ENCODE measurements around the gene ARHGEF40.
"Not testable (repeated sequence)": the region's sequence is repeated elsewhere in the genome, so short reads cannot be mapped to it uniquely, and the experiment has no call there.

The ARHGEF40 gene

DNA sequence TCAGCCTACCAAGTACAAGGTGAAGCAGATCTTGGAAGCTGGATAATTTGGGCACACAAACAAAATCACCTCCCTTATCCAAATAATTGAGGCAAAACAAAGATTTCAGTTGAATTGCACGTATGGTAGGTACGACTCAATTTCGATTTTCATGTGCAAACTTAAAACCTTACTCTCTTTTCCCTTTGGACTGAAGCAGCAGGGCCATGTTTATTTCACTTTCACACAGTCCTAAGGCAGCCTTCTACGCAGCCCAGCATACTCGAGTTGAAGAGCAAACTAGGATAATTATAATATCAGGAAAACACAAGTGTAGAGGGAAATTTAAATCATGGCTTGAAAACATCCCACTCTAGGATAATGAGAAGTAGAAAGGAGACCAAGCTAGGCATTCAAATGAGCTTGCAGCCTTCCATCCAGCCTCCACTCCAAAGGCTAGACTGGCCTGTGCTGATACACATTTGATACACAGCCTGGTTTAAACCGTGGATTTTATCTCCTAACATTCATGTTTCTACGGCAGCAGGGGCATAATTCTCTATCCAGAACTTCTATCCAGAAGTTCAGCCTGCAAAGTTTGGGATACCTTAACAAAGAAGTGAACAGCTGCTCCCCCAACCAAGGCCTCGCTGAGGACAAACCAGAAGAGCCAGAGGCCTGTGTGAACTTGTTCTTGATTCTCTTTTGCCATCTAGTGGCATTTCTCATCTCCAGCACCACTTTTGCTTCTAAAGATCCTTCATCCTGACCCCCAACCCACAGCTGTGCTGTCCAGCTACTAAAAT lies 30.3 kb upstream of the ARHGEF40 start:
- DNase-seq (ENCODE audit: low spot score) = peak; percentile 75

DNA sequence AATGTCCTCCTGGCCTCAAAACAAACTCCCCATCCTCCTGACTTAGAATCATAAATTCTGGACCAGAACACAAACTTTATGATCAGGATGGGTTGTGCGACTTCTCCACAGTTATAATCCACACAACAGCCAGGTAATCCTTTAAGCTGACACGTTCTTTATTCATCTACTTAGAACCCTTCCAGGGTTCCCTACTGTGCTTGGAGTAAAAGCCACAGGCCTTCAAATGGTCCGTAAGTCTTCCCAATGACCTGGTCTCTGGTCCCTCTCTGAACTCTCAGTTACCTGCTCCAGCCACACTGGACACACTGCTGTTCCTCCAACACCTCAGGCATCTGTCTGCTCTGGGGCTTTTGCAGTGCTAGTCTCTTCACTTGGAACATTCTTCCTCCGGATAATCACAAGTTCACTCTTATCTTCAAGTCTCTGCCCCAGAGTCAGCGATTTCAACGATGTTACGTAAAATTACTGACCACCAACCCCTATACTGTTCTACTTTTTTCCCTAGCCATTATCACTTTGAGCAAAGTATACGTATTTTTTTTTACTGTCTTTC lies 29.7 kb upstream of the ARHGEF40 start:
- no peak for DNase-seq (ENCODE audit: low spot score)

DNA sequence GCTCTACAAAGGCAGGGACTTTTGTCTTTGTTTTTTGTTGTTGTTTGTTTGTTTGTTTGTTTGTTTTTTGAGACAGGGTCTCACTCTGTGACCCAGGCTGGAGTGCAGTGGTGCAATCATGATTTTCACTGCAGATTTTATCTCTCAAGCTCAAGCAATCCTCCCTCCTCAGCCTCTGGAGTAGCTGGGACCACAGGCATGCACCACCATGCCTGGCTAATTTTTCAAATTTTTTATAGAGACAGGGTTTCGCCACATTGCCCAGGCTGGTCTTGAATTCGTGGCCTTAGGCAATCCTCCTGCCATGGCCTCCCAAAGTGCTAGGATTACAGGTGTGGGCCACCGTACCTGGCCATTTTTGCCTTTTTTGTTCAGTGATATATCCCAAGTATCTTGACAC lies 29.2 kb upstream of the ARHGEF40 start:
- DNase-seq (ENCODE audit: low spot score) = not testable (repeated sequence)

DNA sequence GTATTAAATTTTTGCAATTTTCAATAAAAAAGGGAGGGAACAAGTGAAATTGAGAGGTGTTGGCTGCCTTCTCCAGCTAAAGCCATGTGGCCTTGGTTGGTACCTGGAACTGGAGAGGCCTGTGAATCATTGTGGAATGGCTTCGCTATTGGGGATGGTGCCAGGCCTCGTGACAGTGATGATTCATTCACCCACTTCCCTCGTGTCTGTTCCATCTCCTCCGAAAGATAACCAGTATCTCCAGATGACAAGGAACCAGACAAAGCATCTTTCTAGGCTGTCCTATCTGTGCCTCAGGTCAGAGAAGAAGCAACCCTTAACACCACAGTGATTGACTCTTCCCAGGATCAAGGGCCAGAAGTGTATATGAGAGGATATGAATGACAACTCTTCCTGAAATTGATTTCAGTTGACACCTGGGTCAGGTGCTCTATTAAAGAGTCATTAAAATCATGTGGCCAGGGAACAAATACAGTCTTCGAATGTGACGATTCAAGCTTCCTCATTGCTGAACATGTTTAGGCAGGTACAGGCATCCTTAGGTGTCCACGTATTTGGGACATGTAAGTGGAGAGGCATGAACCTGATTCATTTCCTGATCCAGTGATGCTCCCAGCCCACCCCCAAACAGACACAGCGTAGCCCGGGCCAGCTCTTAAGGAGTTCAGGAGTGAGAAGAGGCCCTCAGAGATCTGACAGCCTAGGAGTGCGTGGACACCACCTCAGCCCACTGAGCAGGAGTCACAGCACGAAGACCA lies 28.2 kb upstream of the ARHGEF40 start, which contains the start of gene RNASE7:
Gene RNASE7, plus strand, starts transcription at position 687 of the 758 bp plus-strand sequence. CDS start 631 bp downstream, outside the sequence.
- DNase-seq (ENCODE audit: low spot score) = peak; percentile 53

DNA sequence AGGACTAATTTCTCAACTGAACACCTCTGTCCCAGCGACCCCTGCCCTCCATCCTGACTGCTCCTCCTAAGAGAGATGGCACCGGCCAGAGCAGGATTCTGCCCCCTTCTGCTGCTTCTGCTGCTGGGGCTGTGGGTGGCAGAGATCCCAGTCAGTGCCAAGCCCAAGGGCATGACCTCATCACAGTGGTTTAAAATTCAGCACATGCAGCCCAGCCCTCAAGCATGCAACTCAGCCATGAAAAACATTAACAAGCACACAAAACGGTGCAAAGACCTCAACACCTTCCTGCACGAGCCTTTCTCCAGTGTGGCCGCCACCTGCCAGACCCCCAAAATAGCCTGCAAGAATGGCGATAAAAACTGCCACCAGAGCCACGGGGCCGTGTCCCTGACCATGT lies 27.2 kb upstream of the ARHGEF40 start:
- no peak for DNase-seq (ENCODE audit: low spot score)

DNA sequence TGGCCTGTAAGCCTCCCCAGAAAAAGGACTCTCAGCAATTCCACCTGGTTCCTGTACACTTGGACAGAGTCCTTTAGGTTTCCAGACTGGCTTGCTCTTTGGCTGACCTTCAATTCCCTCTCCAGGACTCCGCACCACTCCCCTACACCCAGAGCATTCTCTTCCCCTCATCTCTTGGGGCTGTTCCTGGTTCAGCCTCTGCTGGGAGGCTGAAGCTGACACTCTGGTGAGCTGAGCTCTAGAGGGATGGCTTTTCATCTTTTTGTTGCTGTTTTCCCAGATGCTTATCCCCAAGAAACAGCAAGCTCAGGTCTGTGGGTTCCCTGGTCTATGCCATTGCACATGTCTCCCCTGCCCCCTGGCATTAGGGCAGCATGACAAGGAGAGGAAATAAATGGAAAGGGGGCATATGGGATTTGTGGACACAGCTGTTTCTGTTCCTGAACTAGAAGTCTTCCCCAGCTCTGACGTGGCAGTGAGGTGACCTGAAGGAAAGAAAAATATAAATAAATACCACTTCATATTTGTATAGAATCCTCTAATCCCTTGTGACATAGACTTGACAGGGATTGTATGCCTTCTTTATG lies 26.6 kb upstream of the ARHGEF40 start:
- no peak for DNase-seq (ENCODE audit: low spot score)

DNA sequence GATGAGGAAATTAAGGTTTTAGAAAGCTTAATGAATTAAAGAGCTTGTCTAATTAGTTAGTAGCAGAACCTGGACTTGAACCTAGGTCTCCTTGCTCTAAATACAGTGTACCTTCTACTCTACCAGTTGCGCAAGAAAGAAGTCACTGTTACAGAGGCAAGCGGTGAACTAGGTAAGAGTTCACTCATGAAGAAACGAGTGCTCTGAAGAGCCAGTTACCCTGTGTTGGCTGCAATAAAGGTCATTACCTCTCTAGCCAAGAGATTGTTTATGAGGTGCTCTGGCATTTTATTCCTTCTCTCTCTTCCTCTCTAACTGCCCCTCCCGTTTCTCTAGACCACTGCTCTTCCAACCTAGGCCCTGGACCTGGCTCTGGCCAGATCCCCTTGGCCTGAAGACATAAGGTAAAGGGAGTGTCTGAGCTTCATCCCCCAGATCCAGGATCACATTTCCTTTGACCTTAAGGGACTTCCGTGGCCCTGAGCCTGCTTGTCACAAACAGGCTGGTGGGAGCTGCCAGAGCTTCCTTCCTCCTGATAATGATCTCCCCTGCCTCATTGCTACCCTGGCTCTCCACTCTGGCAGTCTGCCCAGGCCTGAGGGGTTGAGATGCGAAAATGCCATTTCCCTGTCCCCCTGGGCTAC lies 26.0 kb upstream of the ARHGEF40 start:
- DNase-seq (ENCODE audit: low spot score) = no peak

DNA sequence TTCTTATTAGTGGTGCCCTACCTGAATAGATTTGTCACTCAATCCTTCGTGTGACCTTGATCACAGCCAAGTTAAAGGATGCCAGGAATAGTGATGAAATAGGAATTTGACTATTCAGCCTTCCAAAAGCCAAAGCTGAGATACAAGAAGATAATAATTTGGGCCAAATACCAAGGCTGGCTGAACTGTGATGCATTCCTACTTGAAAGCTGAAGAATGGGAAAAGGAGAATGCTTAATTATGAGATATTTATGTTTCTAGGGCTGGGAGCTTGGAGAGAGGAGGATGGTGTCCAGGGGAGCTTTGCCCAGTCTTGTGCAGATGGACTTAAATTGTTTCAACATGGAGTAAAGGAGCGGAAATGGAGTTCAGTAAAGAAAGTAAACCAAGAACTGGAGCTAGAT lies 22.7 kb upstream of the ARHGEF40 start:
- DNase-seq (ENCODE audit: low spot score) = peak; percentile 79

DNA sequence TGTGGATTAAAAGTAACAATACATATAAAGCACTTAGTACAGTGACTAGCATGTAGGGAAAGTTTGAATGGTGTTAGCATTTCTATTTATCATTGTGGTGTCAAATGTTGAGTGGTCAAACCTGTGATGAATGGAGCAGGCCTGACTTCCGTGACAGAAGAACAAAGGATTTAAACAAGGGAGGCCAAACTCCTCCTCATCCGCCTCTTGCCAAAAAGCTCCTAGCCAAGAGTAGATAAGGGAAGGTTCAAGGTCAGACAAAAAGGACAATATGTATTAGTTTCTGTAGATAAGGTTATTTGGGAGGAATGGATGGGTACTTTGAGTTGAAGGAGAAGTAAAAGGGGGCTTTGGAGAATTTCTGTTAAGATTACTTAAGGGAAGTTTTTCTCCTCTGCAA lies 21.5 kb upstream of the ARHGEF40 start:
- no peak for DNase-seq (ENCODE audit: low spot score)

DNA sequence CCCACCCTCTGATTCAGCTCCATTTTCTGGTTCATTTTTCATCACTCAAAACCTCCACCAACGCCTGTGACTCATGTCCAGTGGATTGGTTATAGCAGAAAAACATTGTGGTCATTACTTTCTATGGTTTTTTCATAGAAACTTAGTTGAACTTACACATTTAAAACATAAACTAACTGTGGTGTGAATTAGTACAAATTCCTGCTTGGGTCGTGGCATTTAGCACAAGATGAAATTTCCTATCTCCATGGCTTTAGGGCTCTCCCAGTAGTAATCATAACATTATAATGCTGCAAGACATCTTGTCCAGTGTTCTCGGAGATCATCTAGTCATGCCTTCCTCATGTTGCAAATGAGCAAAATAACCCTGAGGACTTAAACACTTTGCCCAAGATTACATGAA lies 20.8 kb upstream of the ARHGEF40 start:
- peak; percentile 50 for DNase-seq (ENCODE audit: low spot score)

DNA sequence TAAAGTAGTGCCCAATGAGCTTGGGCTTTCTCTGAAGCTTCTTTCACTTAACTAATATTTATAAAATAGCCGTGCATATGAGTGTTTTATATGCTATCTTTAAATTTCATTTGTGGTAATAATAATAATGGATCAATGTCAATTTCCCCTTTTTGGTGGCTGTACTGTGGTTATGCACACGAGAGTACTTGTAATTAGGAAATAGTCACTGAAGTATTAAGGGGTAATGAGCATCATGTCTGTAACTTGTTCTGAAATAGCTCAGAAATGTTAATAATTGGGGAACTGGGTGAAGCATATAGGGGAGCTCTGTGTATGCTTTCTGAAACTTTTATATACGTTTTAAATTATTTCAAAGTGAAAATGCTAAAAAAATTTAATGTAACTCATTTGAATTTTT lies 19.5 kb upstream of the ARHGEF40 start:
- DNase-seq (ENCODE audit: low spot score) = no peak

DNA sequence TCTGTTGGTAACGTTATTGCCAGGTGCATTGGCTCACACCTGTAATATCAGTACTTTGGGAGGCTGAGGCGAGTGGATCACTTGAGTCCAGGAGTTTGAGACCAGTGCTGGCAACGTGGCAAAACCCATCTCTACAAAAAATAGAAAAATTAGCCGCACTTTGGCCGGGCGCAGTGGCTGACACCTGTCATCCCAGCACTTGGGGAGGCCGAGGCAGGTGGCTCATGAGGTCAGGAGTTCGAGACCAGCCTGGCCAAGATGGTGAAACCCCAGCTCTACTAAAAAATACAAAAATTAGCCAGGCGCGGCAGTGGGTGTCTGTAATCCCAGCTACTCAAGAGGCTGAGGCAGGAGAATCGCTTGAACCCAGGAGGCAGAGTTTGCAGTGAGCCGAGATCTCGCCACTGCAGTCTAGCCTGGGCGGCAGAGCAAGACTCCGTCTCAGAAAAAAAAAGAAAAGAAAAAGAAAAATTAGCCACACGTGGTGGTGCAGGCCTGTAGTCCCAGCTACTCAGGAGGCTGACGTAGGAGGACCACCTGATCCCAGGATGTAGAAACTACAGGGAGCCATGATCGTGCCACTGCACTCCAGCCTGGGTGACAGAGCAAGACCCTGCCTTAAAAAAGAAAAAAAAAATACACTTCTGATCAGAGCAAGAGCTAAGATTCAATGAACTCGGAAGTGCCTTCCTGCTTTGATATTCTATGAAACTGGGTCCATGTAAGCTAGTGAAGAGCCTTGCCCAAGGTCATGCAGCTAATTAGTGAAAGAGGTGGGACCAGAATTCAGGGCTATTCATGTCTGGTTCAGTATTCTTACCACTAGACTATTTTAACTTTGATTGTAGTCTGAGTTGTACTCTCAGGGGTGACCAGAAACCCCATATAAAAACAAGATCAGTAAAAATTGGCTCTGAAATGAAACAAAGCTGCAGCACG lies 16.7 kb upstream of the ARHGEF40 start:
- DNase-seq (ENCODE audit: low spot score) = no peak

DNA sequence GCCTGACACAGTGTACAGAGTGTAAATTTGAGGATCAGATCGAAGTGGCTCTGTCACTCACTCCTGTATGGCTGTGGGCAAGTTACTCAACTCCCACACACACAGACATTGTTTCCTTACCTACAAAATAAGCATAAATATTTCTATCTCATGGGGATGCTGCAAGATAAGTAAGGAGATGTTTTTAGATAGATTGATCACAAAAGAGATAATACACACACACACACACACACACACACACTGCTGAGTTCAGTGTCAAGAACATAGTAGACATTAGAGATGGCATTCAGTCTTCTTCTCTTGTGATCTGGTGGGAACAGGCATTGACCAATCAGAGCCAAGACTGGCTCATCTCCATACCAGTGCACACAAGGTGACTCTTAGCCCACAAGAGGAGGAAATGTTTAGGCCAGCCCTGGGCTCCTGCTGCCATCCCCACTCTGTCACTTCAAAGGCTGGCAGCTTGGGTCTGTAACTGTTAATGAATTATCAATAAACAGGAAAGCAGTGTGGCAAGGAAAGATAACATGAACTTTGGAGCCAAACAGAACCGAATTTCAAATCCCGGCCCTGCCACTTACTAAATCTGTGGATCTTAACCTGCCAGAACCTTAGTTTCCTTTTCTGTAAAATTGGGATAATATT lies 15.9 kb upstream of the ARHGEF40 start:
- DNase-seq (ENCODE audit: low spot score) = no peak

DNA sequence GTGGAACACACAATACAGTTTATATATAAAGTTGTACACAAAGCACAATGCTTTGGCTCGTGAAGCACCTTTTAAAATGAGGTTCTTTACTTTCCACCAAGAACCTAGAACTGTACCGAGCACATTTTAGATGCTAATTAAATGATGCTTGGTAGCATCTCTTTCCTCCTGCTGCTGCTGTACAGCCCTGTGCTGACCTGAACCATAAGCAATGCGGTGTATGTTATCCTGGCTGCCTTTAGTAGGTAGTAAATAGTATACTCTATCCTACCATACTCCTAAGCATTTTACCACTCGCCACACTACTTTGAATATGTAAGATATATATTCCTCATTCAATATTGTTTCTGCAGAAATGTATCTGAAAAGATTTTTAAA lies 15.3 kb upstream of the ARHGEF40 start:
- no peak for DNase-seq (ENCODE audit: low spot score)

DNA sequence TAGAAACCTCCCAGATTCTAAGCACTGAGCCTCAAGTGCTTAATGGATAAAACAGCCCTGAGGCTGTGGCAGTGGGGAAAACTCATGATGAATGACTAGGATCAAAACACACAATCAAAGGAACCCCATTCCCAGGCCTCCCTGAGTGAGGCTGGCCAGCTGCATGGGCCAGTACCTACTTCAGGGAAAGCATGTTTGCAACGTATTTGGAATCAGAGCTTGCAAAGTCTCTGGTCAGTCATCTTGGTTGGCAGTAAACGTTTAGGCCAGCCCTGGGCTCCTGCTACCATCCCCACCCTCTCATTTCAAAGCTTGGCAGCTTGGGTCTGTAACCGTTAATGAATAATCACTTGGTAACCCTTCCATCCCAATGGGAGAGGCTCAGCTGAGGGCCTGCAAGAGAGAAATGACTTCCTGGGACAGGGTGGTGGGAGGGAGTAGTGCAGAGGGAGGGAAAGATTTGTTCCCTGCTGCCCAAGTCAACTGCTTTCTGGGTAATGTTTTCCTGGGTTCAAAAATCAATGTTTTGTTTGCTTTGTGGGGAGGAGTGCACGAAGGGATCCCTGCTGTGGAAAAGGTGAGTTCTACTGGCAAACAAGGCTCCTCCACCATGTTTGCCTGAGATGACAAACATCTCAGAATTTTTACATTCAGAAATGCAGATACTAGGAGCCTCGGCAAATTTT lies 14.5 kb upstream of the ARHGEF40 start:
- DNase-seq (ENCODE audit: low spot score) = no peak

DNA sequence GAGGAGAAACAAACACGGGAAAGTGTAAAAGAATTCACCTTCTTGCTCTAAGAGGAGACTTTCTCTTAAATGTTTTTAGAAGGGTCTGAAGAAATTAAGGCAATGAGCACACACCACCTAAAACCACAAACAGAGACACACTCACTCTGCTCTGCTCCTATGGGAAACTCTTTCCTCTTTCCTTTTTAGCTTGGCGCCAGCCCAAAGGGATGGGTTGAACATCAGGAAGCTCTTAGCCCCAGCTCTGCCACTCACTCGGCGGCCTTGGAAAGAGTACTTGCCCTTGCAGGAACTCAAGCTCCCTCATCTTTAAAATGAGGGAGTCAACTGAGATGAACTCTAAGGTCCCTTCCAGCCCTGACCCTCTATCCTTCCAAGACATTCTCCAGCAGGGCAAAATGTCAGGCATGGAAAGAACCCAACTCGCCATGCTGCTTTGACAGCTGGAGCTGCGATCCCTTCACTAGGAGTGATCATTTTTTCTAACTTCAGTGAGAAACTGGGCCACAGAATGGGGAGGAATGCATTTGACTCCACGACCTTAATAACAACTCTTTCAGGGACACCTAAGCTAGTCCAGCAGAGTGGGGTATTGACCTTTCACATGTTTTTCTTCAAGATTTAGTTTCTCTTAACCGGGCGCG lies 13.5 kb upstream of the ARHGEF40 start:
- DNase-seq (ENCODE audit: low spot score) = peak; percentile 44

DNA sequence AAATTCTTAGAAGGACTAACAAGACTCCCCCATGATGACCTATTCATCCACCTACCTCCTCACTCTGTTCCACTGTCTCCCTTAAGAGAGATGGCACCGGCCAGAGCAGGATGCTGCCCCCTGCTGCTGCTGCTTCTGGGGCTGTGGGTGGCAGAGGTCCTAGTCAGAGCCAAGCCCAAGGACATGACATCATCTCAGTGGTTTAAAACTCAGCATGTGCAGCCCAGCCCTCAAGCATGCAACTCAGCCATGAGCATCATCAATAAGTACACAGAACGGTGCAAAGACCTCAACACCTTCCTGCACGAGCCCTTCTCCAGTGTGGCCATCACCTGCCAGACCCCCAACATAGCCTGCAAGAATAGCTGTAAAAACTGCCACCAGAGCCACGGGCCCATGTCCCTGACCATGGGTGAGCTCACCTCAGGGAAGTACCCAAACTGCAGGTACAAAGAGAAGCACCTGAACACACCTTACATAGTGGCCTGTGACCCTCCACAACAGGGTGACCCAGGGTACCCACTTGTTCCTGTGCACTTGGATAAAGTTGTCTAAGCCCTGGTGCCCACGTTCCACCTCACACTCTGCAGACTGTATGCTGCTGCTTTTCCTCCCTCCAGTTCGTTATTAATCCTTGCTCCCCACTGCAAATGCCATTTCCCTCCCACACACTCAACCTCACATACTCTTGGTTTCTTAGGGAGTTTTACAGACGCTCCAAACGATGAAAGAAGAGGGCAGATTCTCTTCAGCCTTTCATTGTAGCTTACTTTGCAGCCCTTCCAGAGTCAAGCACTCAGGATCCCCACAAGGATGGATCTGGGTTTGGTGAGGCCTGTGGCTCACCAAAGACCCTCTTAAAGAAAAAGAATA lies 12.1 kb upstream of the ARHGEF40 start, which contains the start of gene RNASE8:
Gene RNASE8, plus strand, starts transcription at position 20 of the 873 bp plus-strand sequence. Its CDS starts 71 bp downstream, at position 91.
- DNase-seq (ENCODE audit: low spot score) = peak; percentile 40

DNA sequence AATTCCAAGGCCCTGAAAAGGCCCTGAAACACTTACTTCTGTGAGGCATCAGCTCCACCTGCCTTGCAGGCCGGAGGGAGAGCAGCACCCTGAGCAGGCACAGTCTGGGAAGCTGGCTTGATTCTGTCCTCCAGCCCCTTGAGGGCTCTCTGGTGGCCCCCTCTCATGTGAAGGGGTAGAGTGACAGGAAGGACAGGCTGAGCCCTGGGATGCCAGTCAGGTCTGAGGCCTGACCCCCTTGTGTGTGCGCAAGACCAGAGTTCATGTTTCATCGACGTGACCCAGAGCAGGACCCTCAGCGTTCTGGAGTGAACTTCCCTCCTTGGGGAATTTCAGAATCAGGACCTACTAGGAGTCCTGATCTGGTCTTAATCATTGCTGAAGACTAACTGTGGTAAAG lies 11.2 kb upstream of the ARHGEF40 start:
- DNase-seq (ENCODE audit: low spot score) = no peak

Measured in GM03348 (cell line).